AG20443 (cell line): ENCODE results near the gene RASGRP3.

Experiments
- DNase-seq: peaks from one replicate; pipeline ENCODE4 v3.0.0; 2012; ENCODE audit warnings: low spot score, mixed read lengths

RASGRP3 gene

GRCh38 chr2:33583194-33583938, 106.9 kb downstream of the RASGRP3 start:
- peak; percentile 44 for DNase-seq

- no peak for DNase-seq
Measured at GRCh38 chr2:33586766-33587165, 110.3 kb downstream of the RASGRP3 start.

- no peak for DNase-seq
Measured at GRCh38 chr2:33588232-33588631, 111.8 kb downstream of the RASGRP3 start.

GRCh38 chr2:33589444-33589843, 113.0 kb downstream of the RASGRP3 start:
- no peak for DNase-seq

GRCh38 chr2:33595385-33595784, 118.9 kb downstream of the RASGRP3 start:
- no peak for DNase-seq

GRCh38 chr2:33597026-33597425, 120.6 kb downstream of the RASGRP3 start:
- DNase-seq, result no peak

- peak; percentile 31 for DNase-seq
Measured at GRCh38 chr2:33598561-33599174, 122.2 kb downstream of the RASGRP3 start.

- peak; percentile 98 for DNase-seq
Measured at GRCh38 chr2:33599175-33599942, 122.9 kb downstream of the RASGRP3 start, which contains the start of gene FAM98A. Gene FAM98A, minus strand, starts transcription at chr2:33599299. Its CDS starts 78 bp downstream, at chr2:33599221.

GRCh38 chr2:33599943-33600192, 123.4 kb downstream of the RASGRP3 start:
- no peak for DNase-seq

- DNase-seq, result peak; percentile 61
Measured at GRCh38 chr2:33602201-33602830, 125.9 kb downstream of the RASGRP3 start.

GRCh38 chr2:33603416-33603815, 127.0 kb downstream of the RASGRP3 start:
- DNase-seq, result no peak

GRCh38 chr2:33605056-33605455, 128.6 kb downstream of the RASGRP3 start:
- DNase-seq, result no peak

GRCh38 chr2:33606100-33606499, 129.7 kb downstream of the RASGRP3 start:
- DNase-seq, result no peak

- no peak for DNase-seq
Measured at GRCh38 chr2:33606622-33607021, 130.2 kb downstream of the RASGRP3 start.

GRCh38 chr2:33607251-33607721, 130.8 kb downstream of the RASGRP3 start:
- DNase-seq, result no peak

- DNase-seq, result no peak
Measured at GRCh38 chr2:33607905-33608304, 131.5 kb downstream of the RASGRP3 start.

GRCh38 chr2:33614190-33614589, 137.7 kb downstream of the RASGRP3 start:
- DNase-seq, result no peak
